ENCODE measurements around the gene ERCC1.

The ERCC1 gene

GRCh38 chr19:45469945-45470761, 46.4 kb upstream of the ERCC1 start:
- TF ChIP-seq CTCF (IDR thresholded peaks at IDR 0.05; ENCODE audit: low read depth, low read length) = no peak

GRCh38 chr19:45469132-45469944, 45.6 kb upstream of the ERCC1 start:
- H3K4me3 ChIP-seq (ENCODE audit: low read depth, low read length) = peak overlapping the region; percentile 93
- no peak for TF ChIP-seq CTCF (IDR thresholded peaks at IDR 0.05; ENCODE audit: low read depth, low read length)

More at GRCh38 chr19:45469945-45470761, 46.4 kb upstream of the ERCC1 start:
- peak overlapping the region; percentile 93 for H3K4me3 ChIP-seq (ENCODE audit: low read depth, low read length)

DNA sequence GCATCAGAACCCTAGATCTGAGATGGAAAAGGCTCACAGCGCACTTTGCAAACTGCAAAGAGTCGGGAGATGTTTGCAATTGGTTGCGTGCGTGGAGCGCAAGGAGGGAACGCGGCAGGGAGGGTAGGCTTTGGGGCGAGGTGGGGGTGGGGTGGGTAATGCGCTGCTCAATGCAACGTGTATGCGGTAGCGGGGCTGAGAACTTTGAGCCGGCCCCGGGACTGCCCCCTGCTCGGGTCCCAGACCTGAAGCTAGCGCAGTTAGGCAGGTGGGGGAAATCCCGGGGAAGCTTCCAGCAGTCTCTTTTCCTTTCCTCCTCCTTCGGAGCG, 45.0 kb upstream of the ERCC1 start:
- no peak for TF ChIP-seq CTCF (IDR thresholded peaks at IDR 0.05; ENCODE audit: low read depth, low read length)
- peak overlapping the region; percentile 93 for H3K4me3 ChIP-seq (ENCODE audit: low read depth, low read length)

DNA sequence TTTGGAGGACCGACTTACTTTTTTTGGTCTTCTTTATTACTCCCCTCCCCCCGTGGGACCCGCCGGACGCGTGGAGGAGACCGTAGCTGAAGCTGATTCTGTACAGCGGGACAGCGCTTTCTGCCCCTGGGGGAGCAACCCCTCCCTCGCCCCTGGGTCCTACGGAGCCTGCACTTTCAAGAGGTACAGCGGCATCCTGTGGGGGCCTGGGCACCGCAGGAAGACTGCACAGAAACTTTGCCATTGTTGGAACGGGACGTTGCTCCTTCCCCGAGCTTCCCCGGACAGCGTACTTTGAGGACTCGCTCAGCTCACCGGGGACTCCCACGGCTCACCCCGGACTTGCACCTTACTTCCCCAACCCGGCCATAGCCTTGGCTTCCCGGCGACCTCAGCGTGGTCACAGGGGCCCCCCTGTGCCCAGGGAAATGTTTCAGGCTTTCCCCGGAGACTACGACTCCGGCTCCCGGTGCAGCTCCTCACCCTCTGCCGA, 44.5 kb upstream of the ERCC1 start:
- H3K4me3 ChIP-seq (ENCODE audit: low read depth, low read length) = peak overlapping the region; percentile 93
- TF ChIP-seq CTCF (IDR thresholded peaks at IDR 0.05; ENCODE audit: low read depth, low read length) = no peak

- H3K4me3 ChIP-seq (ENCODE audit: low read depth, low read length) = peak within 1 kb of the TSS; percentile 93
- peak; percentile 12; the same call in 1 of the 2 replicates for TF ChIP-seq CTCF (IDR thresholded peaks at IDR 0.05; ENCODE audit: low read depth, low read length)
Observed at GRCh38 chr19:45467456-45468158, 43.9 kb upstream of the ERCC1 start, which contains the start of gene FOSB. Gene FOSB (plus strand): TSS chr19:45467996. CDS start chr19:45468587, 591 bp downstream.

DNA sequence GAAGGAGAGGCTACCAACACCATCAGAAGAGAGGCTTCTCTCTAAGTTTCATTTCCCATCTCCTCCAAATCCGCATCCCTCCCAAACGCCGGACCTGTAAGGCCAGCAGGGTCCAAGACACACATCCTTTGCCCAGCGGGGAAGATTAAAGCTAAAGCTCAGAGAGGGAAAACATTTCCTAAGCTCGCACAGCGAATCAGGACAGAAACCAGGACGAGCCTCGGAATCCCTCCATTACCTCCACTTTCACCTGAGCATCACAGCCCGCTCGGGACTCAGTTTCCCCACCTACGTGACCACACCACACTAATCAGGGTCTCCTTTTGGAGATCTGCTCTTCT, 43.4 kb upstream of the ERCC1 start:
- H3K4me3 ChIP-seq (ENCODE audit: low read depth, low read length) = peak overlapping the region; percentile 93
- no peak for TF ChIP-seq CTCF (IDR thresholded peaks at IDR 0.05; ENCODE audit: low read depth, low read length)

Data from WI38 (cell line).